KMS-11 (cell line): Measurements from ENCODE around the gene WFIKKN2.

ENCODE experiments used
- H2AFZ ChIP-seq: fragments of 200-600 bp; sonication (generic); 2 replicates; pipeline ENCODE4 v1.6.1; 2016; ENCODE audit warnings: antibody characterized with exemption, mixed run types, low read depth
- H3K27ac ChIP-seq: fragments of 200-600 bp; sonication (generic); 2 replicates; pipeline ENCODE4 v1.6.1; 2016; ENCODE audit warnings: mild to moderate bottlenecking, mixed run types
- H3K27me3 ChIP-seq: fragments of 200-600 bp; sonication (generic); 2 replicates; pipeline ENCODE4 v1.6.1; 2017; ENCODE audit warnings: mild to moderate bottlenecking, low read depth, mixed run types, moderate library complexity; ENCODE audit not compliant: insufficient read depth
- H3K36me3 ChIP-seq: fragments of 200-600 bp; sonication (generic); 2 replicates; pipeline ENCODE4 v1.6.1; 2017; ENCODE audit warnings: mild to moderate bottlenecking, mixed run types; ENCODE audit not compliant: insufficient read depth
- H3K4me1 ChIP-seq: fragments of 200-600 bp; sonication (generic); 2 replicates; pipeline ENCODE4 v1.6.1; 2016; ENCODE audit warnings: mild to moderate bottlenecking, low read depth, mixed run types; ENCODE audit not compliant: poor library complexity, severe bottlenecking
- H3K4me2 ChIP-seq: fragments of 200-600 bp; sonication (generic); 2 replicates; pipeline ENCODE4 v1.7.0; 2016; ENCODE audit warnings: mild to moderate bottlenecking, mixed run types
- H3K4me3 ChIP-seq: fragments of 200-600 bp; sonication (generic); IDR thresholded peaks from 2 replicates; pipeline ENCODE4 v1.6.1; 2017; ENCODE audit warnings: low read depth, low read length, mixed read lengths; ENCODE audit not compliant: insufficient read depth
- H3K79me2 ChIP-seq: fragments of 200-600 bp; sonication (generic); 2 replicates; pipeline ENCODE4 v1.6.1; 2016; ENCODE audit warnings: low read depth, mixed run types; ENCODE audit not compliant: insufficient read depth
- H3K9ac ChIP-seq: fragments of 200-600 bp; sonication (generic); 2 replicates; pipeline ENCODE4 v1.6.1; 2016; ENCODE audit warnings: mild to moderate bottlenecking, mixed run types
- H4K20me1 ChIP-seq: fragments of 200-600 bp; sonication (generic); 2 replicates; pipeline ENCODE4 v1.6.1; 2016; ENCODE audit warnings: mild to moderate bottlenecking, mixed run types; ENCODE audit not compliant: insufficient read depth
- TF ChIP-seq, protein P1 (sequence below): fragments of 200-600 bp; sonication (generic); conservative IDR thresholded peaks from 2 replicates; pipeline ENCODE4 v1.6.1; 2017; ENCODE audit warnings: low read depth, mild to moderate bottlenecking, antibody characterized with exemption, low read length, moderate library complexity, mixed read lengths

Gene WFIKKN2

GRCh38 chr17:50832864-50833381 lies 2.5 kb upstream of the WFIKKN2 start:
- Histone ChIP-seq H3K36me3 (no peaks in the 10 kb centered on the region), H3K27ac (no peak overlapping the region), H3K4me1 (peaks cover 23% of the 10 kb centered on the region), H3K4me3 (no peak overlapping the region), H4K20me1 (no peaks in the 10 kb centered on the region), H3K9ac (no peak overlapping the region), H3K27me3 (no peaks in the 10 kb centered on the region), H3K79me2 (no peaks in the 10 kb centered on the region), H3K4me2 (no peak overlapping the region), H2AFZ (no peak overlapping the region)
- TF ChIP-seq, protein P1, sequence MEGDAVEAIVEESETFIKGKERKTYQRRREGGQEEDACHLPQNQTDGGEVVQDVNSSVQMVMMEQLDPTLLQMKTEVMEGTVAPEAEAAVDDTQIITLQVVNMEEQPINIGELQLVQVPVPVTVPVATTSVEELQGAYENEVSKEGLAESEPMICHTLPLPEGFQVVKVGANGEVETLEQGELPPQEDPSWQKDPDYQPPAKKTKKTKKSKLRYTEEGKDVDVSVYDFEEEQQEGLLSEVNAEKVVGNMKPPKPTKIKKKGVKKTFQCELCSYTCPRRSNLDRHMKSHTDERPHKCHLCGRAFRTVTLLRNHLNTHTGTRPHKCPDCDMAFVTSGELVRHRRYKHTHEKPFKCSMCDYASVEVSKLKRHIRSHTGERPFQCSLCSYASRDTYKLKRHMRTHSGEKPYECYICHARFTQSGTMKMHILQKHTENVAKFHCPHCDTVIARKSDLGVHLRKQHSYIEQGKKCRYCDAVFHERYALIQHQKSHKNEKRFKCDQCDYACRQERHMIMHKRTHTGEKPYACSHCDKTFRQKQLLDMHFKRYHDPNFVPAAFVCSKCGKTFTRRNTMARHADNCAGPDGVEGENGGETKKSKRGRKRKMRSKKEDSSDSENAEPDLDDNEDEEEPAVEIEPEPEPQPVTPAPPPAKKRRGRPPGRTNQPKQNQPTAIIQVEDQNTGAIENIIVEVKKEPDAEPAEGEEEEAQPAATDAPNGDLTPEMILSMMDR: no peak

- no peaks in the 10 kb centered on the region for H3K27me3 ChIP-seq
- no peak overlapping the region for H3K9ac ChIP-seq
- no peak overlapping the region for H3K4me3 ChIP-seq
- no peak overlapping the region for H3K4me2 ChIP-seq
- H2AFZ ChIP-seq: no peak overlapping the region
- no peaks in the 10 kb centered on the region for H3K79me2 ChIP-seq
- TF ChIP-seq, protein P1: no peak
- H3K27ac ChIP-seq: no peak overlapping the region
- H3K4me1 ChIP-seq: peaks cover 15% of the 10 kb centered on the region
- H4K20me1 ChIP-seq: no peaks in the 10 kb centered on the region
- H3K36me3 ChIP-seq: no peaks in the 10 kb centered on the region
Observed at GRCh38 chr17:50833510-50834428, 1.6 kb upstream of the WFIKKN2 start.

- no peak overlapping the region for H3K9ac ChIP-seq
- H3K27ac ChIP-seq: no peak overlapping the region
- no peaks in the 10 kb centered on the region for H3K36me3 ChIP-seq
- no peaks in the 10 kb centered on the region for H3K79me2 ChIP-seq
- H3K4me2 ChIP-seq: no peak overlapping the region
- H3K27me3 ChIP-seq: no peaks in the 10 kb centered on the region
- H4K20me1 ChIP-seq: no peaks in the 10 kb centered on the region
- no peak overlapping the region for H2AFZ ChIP-seq
- TF ChIP-seq, protein P1: no peak
- peaks cover 6% of the 10 kb centered on the region for H3K4me1 ChIP-seq
- no peak overlapping the region for H3K4me3 ChIP-seq
Observed at GRCh38 chr17:50834429-50835300, 721 bp upstream of the WFIKKN2 start.

DNA sequence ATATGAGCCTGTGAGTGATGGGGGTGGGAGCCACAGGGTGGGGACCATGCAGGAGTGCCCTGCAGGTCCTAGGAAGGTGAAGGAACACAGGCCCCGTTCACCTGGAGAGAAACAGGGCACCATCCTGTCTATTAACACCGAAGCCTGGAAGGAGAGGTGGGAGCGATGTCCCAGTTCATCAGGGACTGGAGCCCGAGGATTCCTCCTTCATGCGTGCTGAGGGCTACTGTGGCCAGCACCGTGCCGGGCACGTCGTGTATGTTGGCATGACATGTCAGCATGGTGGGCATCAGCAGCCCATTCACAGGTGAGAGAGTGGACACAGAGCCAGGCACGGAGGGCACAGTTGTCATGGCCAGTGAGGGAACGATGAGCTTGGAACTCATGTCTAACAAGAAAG lies 1.4 kb downstream of the WFIKKN2 start:
- H3K36me3 ChIP-seq: no peaks in the 10 kb centered on the region
- H3K4me1 ChIP-seq: no peaks in the 10 kb centered on the region
- H3K27ac ChIP-seq: no peak overlapping the region
- no peak overlapping the region for H2AFZ ChIP-seq
- no peak overlapping the region for H3K4me3 ChIP-seq
- H3K4me2 ChIP-seq: no peak overlapping the region
- TF ChIP-seq, protein P1: no peak
- H4K20me1 ChIP-seq: no peaks in the 10 kb centered on the region
- H3K9ac ChIP-seq: no peak overlapping the region
- H3K79me2 ChIP-seq: no peaks in the 10 kb centered on the region
- no peaks in the 10 kb centered on the region for H3K27me3 ChIP-seq
